Cerebellar nuclear complex (tissue), 1 donor: ENCODE results near the gene BECN2.
"Not testable (repeated sequence)": the region's sequence is repeated elsewhere in the genome, so short reads cannot be mapped to it uniquely, and the experiment has no call there.

Experiments
- DNase-seq, 2 experiments: peaks; one replicate each; lab custom pipeline; 2025; lab: John Stamatoyannopoulos, UW

Gene BECN2

GRCh38 chr1:241979926-241980325 is 22.4 kb downstream of the BECN2 start:
- no peak for DNase-seq

GRCh38 chr1:241985787-241986186 is 28.2 kb downstream of the BECN2 start:
- no peak for DNase-seq

GRCh38 chr1:241988389-241988930 is 30.9 kb downstream of the BECN2 start:
- DNase-seq, result not testable (repeated sequence)

- no peak for DNase-seq
These were observed 32.5 kb downstream of the BECN2 start for GRCh38 chr1:241990040-241990439.

- DNase-seq, result no peak
These were observed 35.2 kb downstream of the BECN2 start for GRCh38 chr1:241992734-241993133.

- DNase-seq, result no peak
These were observed 36.6 kb downstream of the BECN2 start for GRCh38 chr1:241994171-241994570.

- DNase-seq, result no peak
These were observed 39.9 kb downstream of the BECN2 start for GRCh38 chr1:241997401-241997998.

- DNase-seq, result no peak
These were observed 40.9 kb downstream of the BECN2 start for GRCh38 chr1:241998412-241998921.

- no peak for DNase-seq
These were observed 41.5 kb downstream of the BECN2 start, which contains the start of gene MAP1LC3C for GRCh38 chr1:241999026-241999425. MAP1LC3C (minus strand) TSS chr1:241999098; CDS start chr1:241999008, 90 bp downstream.

GRCh38 chr1:242000434-242000833 is 42.9 kb downstream of the BECN2 start:
- DNase-seq, result no peak

GRCh38 chr1:242002072-242002471 is 44.5 kb downstream of the BECN2 start:
- no peak for DNase-seq

- no peak for DNase-seq
These were observed 44.9 kb downstream of the BECN2 start for GRCh38 chr1:242002510-242002909.

- DNase-seq, result no peak
These were observed 47.4 kb downstream of the BECN2 start for GRCh38 chr1:242004751-242005495.

GRCh38 chr1:242005866-242006535 is 48.4 kb downstream of the BECN2 start:
- DNase-seq, result no peak

GRCh38 chr1:242006976-242007375 is 49.4 kb downstream of the BECN2 start:
- no peak for DNase-seq
